H1 (cell line): ENCODE data around the gene CCDC200. TPM values are rescaled to one million over a fixed set of nuclear protein-coding genes. Genes with fewer than 3 reads are reported as not detected.

Source experiments
- BRCA1 ChIP-seq: IDR thresholded peaks from 2 replicates; pipeline ENCODE4 v1.6.1; 2012; ENCODE audit warnings: low read depth, low read length, improper control_type of control experiment
- EP300 ChIP-seq, 2 experiments: IDR thresholded peaks; 1 replicate in 1 of 2; 2 replicates in 1 of 2; pipeline ENCODE4 v1.6.1; 2011 to 2012; ENCODE audit warnings: low read depth in 2 of 2, low read length in 2 of 2, mild to moderate bottlenecking in 2 of 2, borderline replicate concordance in 1 of 2, inconsistent platforms in 1 of 2, moderate library complexity in 1 of 2
- FOSL1 ChIP-seq: IDR thresholded peaks from 2 replicates; pipeline ENCODE4 v1.6.1; 2011; ENCODE audit warnings: mild to moderate bottlenecking, low read depth, low read length, moderate library complexity; ENCODE audit not compliant: insufficient read depth
- RXRA ChIP-seq: IDR thresholded peaks from 2 replicates; pipeline ENCODE4 v1.6.1; 2011; ENCODE audit warnings: low read depth, mild to moderate bottlenecking, low read length, moderate library complexity; ENCODE audit not compliant: insufficient read depth
- polyA plus RNA-seq, 7 experiments: library from polyadenylated mRNA; depleted of rRNA in 3 of 7; stranded (reverse) in 5 of 7; unstranded in 2 of 7; fragments of >200 nt in 5 of 7; fragments of 200-250 nt in 2 of 7; gene quantifications; 1 replicate in 5 of 7; 2 replicates in 1 of 7; 4 replicates in 1 of 7; pipeline versions ENCODE4 v1.2.1 to v1.2.3, GENCODE V29; 2011 to 2013; ENCODE audit warnings: missing spikeins in 2 of 7, mixed read lengths in 2 of 7
- total RNA-seq: library from RNA; stranded (reverse); fragmentation: NEBNext Ultra II Directional; extraction: Animal tissue kit (Norgen Biotek cat#: 25700); gene quantifications from 2 replicates; pipeline ENCODE4 v1.2.1, GENCODE V29; 2021

CCDC200 gene
- total and polyA plus RNA-seq, 2 of the 8 experiments (the other 6 are each of a cell fraction or from before 2014, with no cell fraction given): 0.11 TPM; not detected in 1

GRCh38 chr17:43211123-43211479 lies 17.3 kb downstream of the CCDC200 start (continued):
- TF ChIP-seq EP300 (IDR thresholded peaks at IDR 0.05; ENCODE audit: borderline replicate concordance in 1 of 2, low read depth in 2 of 2, low read length in 2 of 2): no peak
- no peak for TF ChIP-seq BRCA1
- TF ChIP-seq FOSL1: no peak
- no peak for TF ChIP-seq RXRA
